HS-5 (cell line): Measurements from ENCODE around the gene STX16.

Experiments used
- DNase-seq: peaks from one replicate; pipeline ENCODE4 v3.0.0-alpha.2; 2012; ENCODE audit warnings: low read depth

The STX16 gene

GRCh38 chr20:58677808-58678207, 26.7 kb downstream of the STX16 start:
- no peak for DNase-seq

GRCh38 chr20:58678806-58679205, 27.7 kb downstream of the STX16 start:
- DNase-seq = no peak

GRCh38 chr20:58682656-58683531, 31.8 kb downstream of the STX16 start:
- no peak for DNase-seq

- DNase-seq = no peak
Measured at GRCh38 chr20:58684291-58684690, 33.2 kb downstream of the STX16 start.

GRCh38 chr20:58685988-58686387, 34.9 kb downstream of the STX16 start:
- DNase-seq = no peak

- DNase-seq = no peak
Measured at GRCh38 chr20:58688414-58688813, 37.3 kb downstream of the STX16 start.

GRCh38 chr20:58688840-58689239, 37.8 kb downstream of the STX16 start:
- DNase-seq = no peak

- no peak for DNase-seq
Measured at GRCh38 chr20:58690396-58691135, 39.5 kb downstream of the STX16 start.

- no peak for DNase-seq
Measured at GRCh38 chr20:58691773-58692578, 40.9 kb downstream of the STX16 start.

GRCh38 chr20:58692579-58693225, 41.6 kb downstream of the STX16 start, which contains the start of gene NPEPL1:
TSS of gene NPEPL1 (plus strand) at chr20:58692800. CDS start at chr20:58692901, 101 bp downstream.
- DNase-seq = no peak

GRCh38 chr20:58693226-58694006, 42.3 kb downstream of the STX16 start:
- no peak for DNase-seq

GRCh38 chr20:58694241-58695083, 43.4 kb downstream of the STX16 start:
- DNase-seq = no peak

GRCh38 chr20:58695084-58695722, 44.1 kb downstream of the STX16 start:
- no peak for DNase-seq

GRCh38 chr20:58695895-58696375, 44.9 kb downstream of the STX16 start:
- no peak for DNase-seq

- no peak for DNase-seq
Measured at GRCh38 chr20:58696411-58696961, 45.4 kb downstream of the STX16 start.

GRCh38 chr20:58697201-58697866, 46.3 kb downstream of the STX16 start:
- no peak for DNase-seq

GRCh38 chr20:58697867-58698703, 47.0 kb downstream of the STX16 start:
- DNase-seq = no peak
